AG09319 (cell line): ENCODE measurements around the gene UPF1.

ENCODE experiments used
- DNase-seq: peaks from one replicate; pipeline ENCODE4 v3.0.0-alpha.2; 2010; ENCODE audit warnings: low read depth; ENCODE audit errors: extremely low read depth
- TF ChIP-seq, protein P1 (sequence below): IDR thresholded peaks from 2 replicates; pipeline ENCODE4 v1.5.1; 2011; ENCODE audit warnings: low read depth, mild to moderate bottlenecking, inconsistent platforms, low read length, moderate library complexity

UPF1 gene

GRCh38 chr19:18893587-18894253 lies 62.0 kb downstream of the UPF1 start:
- DNase-seq = no peak
- TF ChIP-seq, protein P1, sequence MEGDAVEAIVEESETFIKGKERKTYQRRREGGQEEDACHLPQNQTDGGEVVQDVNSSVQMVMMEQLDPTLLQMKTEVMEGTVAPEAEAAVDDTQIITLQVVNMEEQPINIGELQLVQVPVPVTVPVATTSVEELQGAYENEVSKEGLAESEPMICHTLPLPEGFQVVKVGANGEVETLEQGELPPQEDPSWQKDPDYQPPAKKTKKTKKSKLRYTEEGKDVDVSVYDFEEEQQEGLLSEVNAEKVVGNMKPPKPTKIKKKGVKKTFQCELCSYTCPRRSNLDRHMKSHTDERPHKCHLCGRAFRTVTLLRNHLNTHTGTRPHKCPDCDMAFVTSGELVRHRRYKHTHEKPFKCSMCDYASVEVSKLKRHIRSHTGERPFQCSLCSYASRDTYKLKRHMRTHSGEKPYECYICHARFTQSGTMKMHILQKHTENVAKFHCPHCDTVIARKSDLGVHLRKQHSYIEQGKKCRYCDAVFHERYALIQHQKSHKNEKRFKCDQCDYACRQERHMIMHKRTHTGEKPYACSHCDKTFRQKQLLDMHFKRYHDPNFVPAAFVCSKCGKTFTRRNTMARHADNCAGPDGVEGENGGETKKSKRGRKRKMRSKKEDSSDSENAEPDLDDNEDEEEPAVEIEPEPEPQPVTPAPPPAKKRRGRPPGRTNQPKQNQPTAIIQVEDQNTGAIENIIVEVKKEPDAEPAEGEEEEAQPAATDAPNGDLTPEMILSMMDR = no peak

DNA sequence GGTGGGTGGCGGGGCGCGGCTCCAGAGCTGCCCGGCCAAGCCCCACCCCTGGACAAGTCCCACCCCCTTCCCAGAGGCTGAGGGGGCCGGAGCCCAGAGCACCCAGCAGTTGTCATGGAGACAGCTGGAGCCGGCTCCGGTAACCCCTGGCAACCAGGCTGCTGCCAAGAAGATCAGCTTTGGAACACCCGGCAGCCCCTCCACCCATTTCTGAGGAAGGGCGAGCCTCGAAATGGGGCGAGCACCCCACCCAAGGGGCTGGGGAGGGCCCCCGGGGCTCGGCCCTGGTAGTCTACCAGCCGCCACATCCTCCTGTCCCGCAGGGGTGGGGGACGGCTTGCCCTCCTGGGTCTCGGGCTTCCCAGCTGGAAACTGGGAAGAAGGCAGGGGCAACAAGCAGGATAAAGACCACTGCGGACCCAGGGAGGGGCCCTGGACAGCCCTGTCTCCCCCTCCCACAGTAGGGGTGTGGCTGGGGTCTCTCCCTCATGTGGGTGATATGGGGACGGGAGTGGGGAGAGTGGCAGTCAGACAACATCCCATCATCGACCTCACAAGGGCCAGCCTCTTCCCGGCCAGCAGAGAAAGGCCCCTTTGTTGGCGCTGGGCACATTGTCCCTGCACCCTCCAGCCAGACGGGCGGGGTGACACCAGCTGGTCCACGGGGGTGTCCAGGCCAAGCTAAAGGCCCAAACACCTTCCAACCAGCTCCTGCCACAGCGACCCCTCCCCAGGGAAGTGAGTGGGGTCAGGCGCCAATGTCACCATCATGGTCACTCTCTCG lies 62.7 kb downstream of the UPF1 start:
- TF ChIP-seq, protein P1 = no peak
- no peak for DNase-seq

- DNase-seq = no peak
- TF ChIP-seq, protein P1 = peak; percentile 42
Observed at GRCh38 chr19:18895038-18895823, 63.5 kb downstream of the UPF1 start.

GRCh38 chr19:18895824-18896341 lies 64.1 kb downstream of the UPF1 start, which contains the start of gene CERS1:
Gene CERS1 (minus strand): TSS chr19:18896158. CDS start chr19:18896072, 86 bp downstream.
- TF ChIP-seq, protein P1 = no peak
- DNase-seq = no peak

GRCh38 chr19:18896421-18896841 lies 64.7 kb downstream of the UPF1 start:
- no peak for DNase-seq
- TF ChIP-seq, protein P1 = no peak

- no peak for DNase-seq
- TF ChIP-seq, protein P1 = no peak
Observed at GRCh38 chr19:18897094-18898029, 65.6 kb downstream of the UPF1 start.
